Mesodermal cell (in vitro differentiated cells): ENCODE results near the gene MIP.

Source experiments
- H3K27ac ChIP-seq: 2 replicates; pipeline ENCODE4 v1.7.0; 2013; ENCODE audit warnings: mild to moderate bottlenecking, low read depth, low read length, moderate library complexity; ENCODE audit not compliant: severe bottlenecking
- H3K36me3 ChIP-seq: 2 replicates; pipeline ENCODE4 v1.7.1; 2013; ENCODE audit warnings: mild to moderate bottlenecking, low read length, moderate library complexity; ENCODE audit not compliant: control insufficient read depth, insufficient read depth
- H3K4me1 ChIP-seq: one replicate; pipeline ENCODE4 v1.7.1; 2013; ENCODE audit warnings: mild to moderate bottlenecking, low read length; ENCODE audit not compliant: insufficient read depth, control insufficient read depth, poor library complexity, severe bottlenecking
- H3K4me3 ChIP-seq: 2 replicates; pipeline ENCODE4 v1.7.0; 2013; ENCODE audit warnings: low read length, control low read depth, mild to moderate bottlenecking; ENCODE audit not compliant: insufficient read depth, poor library complexity, severe bottlenecking; ENCODE audit errors: extremely low read depth
- H3K9me3 ChIP-seq: 2 replicates; pipeline ENCODE4 v1.7.1; 2013; ENCODE audit warnings: mild to moderate bottlenecking, low read length, moderate library complexity; ENCODE audit not compliant: control insufficient read depth
- whole genome bisulfite sequencing, 2 experiments: methylation state at CpG; one replicate each; pipeline ENCODE4 v1.1.5; 2013; ENCODE audit warnings: missing lambda C conversion rate in 2 of 2; ENCODE audit not compliant: insufficient coverage in 2 of 2; 5-methylcytosine and 5-hydroxymethylcytosine counted together

The MIP gene

DNA sequence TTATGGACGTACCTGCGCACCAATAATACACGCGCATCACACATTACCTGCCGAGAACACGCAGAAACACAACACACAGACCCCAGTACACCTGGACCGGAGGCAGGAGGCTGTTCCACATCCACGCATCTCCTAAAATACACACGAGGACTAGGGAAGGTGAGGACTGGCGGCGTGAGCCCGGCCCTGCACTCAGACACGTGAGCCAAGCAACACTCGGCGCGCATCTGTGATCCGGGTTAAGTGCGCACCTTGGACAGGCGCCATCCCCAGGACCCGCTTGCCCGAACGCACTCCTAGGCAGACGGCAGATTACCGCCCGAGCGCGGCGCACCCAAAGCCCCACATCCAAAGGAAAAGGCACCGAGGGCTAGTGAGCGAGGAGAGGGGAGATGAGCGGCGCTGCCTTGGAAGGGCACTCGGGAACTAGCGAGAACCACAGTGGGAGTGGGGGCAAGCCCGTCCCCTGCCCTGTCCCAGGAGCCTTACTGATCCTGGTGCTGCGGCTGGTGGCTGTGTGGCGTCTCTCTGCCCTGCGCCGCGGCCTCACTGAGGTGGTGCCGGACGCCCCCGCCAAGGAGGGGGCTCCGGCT, 33.1 kb upstream of the MIP start:
- no peaks in the 10 kb centered on the region for H3K9me3 ChIP-seq
- no peaks in the 10 kb centered on the region for H3K4me1 ChIP-seq
- peak overlapping the region; percentile 41 for H3K4me3 ChIP-seq
- H3K27ac ChIP-seq = no peak overlapping the region
- no peaks in the 10 kb centered on the region for H3K36me3 ChIP-seq
- WGBS, 2 experiments = 8 to 10% methylated on average over 40 to 42 of the region's 44 CpGs

- no peaks in the 10 kb centered on the region for H3K9me3 ChIP-seq
- H3K4me1 ChIP-seq = no peaks in the 10 kb centered on the region
- no peak overlapping the region for H3K27ac ChIP-seq
- H3K4me3 ChIP-seq = no peak overlapping the region
- H3K36me3 ChIP-seq = no peaks in the 10 kb centered on the region
- 83 to 91% methylated on average over 5 to 10 of the region's 12 CpGs for WGBS, 2 experiments
Observed at GRCh38 chr12:56486694-56487093, 32.2 kb upstream of the MIP start.

GRCh38 chr12:56484566-56484965, 30.1 kb upstream of the MIP start:
- no CpG with 5 or more reads among the region's 1 CpG for WGBS, 2 experiments
- no peaks in the 10 kb centered on the region for H3K4me1 ChIP-seq

DNA sequence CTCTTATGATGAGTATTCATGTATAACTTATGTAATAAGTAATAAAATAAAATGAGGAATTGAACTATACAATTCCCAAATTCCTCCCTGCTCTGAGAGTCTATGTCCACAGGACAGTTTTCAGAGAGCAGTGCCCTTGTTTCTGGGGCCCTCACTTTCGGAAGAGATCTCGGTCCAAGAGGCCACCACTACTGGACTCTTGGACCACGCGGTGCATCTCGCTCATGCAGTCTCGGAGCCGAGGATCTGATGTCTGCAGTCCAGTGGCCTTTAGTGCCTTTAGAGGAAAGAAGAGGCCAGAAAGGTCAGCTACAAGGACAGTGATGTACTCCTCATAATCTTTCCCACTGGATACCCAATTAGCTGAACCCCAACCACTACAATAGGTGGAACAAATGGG, 25.2 kb upstream of the MIP start:
- Histone ChIP-seq H3K4me3 (no peak overlapping the region), H3K36me3 (no peaks in the 10 kb centered on the region), H3K4me1 (no peaks in the 10 kb centered on the region), H3K9me3 (no peaks in the 10 kb centered on the region), H3K27ac (no peak overlapping the region)
- WGBS, 2 experiments = 96 to 97% methylated on average over 7 of the region's 7 CpGs

More at GRCh38 chr12:56484566-56484965, 30.1 kb upstream of the MIP start:
- Histone ChIP-seq H3K27ac (no peak overlapping the region), H3K4me3 (no peak overlapping the region), H3K9me3 (no peaks in the 10 kb centered on the region), H3K36me3 (no peaks in the 10 kb centered on the region)

- Histone ChIP-seq H3K9me3 (no peaks in the 10 kb centered on the region), H3K4me3 (no peak overlapping the region), H3K4me1 (no peaks in the 10 kb centered on the region), H3K36me3 (no peaks in the 10 kb centered on the region), H3K27ac (no peak overlapping the region)
- 89 to 98% methylated on average over 4 of the region's 6 CpGs for WGBS, 2 experiments
Observed at GRCh38 chr12:56477521-56478225, 23.2 kb upstream of the MIP start.

DNA sequence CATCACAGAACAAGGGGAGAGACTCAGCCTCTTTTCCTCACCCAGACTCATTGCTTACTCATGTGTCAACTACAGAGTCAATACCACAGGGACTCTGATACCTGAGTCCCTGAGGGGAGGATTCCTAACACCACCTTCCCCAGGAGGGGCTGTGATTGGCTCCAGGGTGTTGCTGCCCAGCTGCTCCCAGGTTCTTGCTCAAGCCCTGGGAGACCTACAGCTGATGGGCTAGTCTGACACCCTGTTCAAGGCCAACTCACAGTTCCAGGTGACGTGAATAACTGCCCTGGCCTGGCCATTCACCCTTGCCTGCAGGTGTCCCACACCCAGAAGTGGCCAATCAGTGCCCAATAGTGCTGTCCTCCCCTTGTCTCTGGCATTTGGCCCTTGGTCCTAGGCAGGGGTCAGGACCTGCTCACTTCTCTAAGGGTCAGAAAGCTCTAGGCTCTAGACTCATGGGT, 22.5 kb upstream of the MIP start:
- Histone ChIP-seq H3K9me3 (no peaks in the 10 kb centered on the region), H3K4me1 (no peaks in the 10 kb centered on the region), H3K27ac (no peak overlapping the region), H3K36me3 (no peaks in the 10 kb centered on the region), H3K4me3 (no peak overlapping the region)
- WGBS, 2 experiments = 82 to 92% methylated on average over 1 of the region's 1 CpG

DNA sequence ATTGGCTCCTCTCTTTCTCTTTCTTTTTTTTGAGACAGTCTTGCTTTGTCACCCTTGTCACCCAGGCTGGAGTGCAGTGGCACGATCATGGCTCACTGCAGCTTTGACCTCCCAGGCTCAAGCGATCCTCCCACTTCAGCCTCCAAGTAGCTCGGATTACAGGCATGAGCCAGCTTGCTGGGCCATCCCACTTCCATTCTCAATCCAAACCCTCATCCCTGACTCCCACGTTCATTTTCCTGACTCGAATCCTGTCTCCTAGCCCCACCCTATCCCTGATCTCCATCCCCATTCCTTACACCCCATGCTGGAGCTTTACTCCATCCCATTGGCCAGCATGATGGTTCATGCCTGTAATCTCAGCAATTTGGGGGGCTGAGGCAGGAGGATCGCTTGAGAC, 21.7 kb upstream of the MIP start:
- WGBS, 2 experiments = 91% methylated on average over 5 of the region's 6 CpGs
- H3K27ac ChIP-seq = no peak overlapping the region

DNA sequence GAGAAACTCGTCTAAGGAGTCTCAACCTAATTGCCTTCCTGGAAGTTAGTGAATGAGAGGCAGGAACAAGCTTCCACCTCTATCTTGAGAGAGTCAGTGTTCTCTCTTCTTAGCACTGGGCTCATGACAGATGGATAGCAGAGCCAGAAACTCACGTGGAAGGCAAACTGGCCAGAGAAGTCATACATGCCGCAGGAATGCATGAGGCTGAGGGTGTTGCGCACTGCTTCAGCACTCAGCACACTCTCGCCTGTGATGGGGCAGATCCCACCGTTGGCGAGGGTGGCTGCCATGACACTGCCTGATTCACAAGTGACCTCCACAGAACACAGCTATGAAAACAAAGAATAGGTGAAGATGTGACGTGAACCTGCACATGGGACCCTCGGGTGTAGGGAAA, 19.9 kb upstream of the MIP start:
- Histone ChIP-seq H3K9me3 (no peaks in the 10 kb centered on the region), H3K36me3 (peaks cover 14% of the 10 kb centered on the region), H3K4me1 (no peaks in the 10 kb centered on the region), H3K4me3 (no peak overlapping the region), H3K27ac (no peak overlapping the region)
- WGBS, 2 experiments = 95 to 97% methylated on average over 8 to 9 of the region's 9 CpGs

More for the DNA sequence above, 21.7 kb upstream of the MIP start:
- Histone ChIP-seq H3K4me3 (no peak overlapping the region), H3K9me3 (no peaks in the 10 kb centered on the region), H3K36me3 (no peaks in the 10 kb centered on the region), H3K4me1 (no peaks in the 10 kb centered on the region)

- Histone ChIP-seq H3K4me1 (no peaks in the 10 kb centered on the region), H3K9me3 (no peaks in the 10 kb centered on the region), H3K36me3 (peaks cover 18% of the 10 kb centered on the region), H3K4me3 (peak overlapping the region; percentile 91), H3K27ac (no peak overlapping the region)
- 56 to 64% methylated on average over 19 of the region's 19 CpGs for WGBS, 2 experiments
Observed at GRCh38 chr12:56469007-56469930, 14.8 kb upstream of the MIP start.

DNA sequence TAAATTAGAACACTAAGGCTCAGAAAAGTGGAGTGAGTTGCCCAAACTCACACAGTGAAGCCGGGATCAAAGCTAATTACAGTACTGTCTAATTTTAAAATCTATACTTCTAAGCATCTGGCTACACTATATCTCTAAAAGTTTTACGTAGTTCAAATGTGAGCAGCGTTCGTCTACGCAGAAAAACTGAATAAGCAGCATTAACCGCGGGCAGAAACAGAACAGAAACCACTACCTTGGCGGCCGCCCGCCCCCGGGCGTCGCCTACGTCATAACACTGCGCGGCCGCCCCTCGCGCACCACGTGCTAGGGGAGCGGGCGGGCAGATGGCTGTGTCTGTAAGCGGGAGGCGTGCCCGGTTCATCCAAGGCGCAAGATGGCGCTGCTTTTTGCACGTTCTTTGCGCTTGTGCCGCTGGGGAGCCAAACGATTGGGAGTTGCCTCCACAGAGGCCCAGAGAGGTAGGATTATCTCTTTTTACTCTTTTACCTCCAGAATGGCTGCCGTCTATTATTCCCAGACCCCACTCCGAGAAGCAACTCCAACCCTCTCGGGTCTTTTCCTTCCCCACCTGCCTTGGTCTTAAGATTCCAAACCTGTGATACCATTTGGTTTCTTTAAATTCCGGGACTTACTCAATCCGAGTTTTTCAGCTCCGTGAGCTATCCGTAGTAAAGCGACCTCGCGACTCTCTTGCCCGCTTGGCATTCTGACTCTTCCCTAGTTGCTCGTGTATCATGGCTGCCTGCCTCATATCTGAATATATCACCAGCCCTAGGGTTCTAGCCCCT, 14.0 kb upstream of the MIP start, which contains the start of gene SPRYD4:
TSS of gene SPRYD4 (plus strand) at position 363 of the 791 bp plus-strand sequence. CDS start at position 377, 14 bp downstream.
- 1% methylated on average over 35 to 42 of the region's 43 CpGs for WGBS, 2 experiments
- Histone ChIP-seq H3K27ac (peak within 1 kb of the TSS; percentile 57), H3K36me3 (peaks cover 18% of the 10 kb centered on the region), H3K4me3 (peak within 1 kb of the TSS; percentile 91), H3K9me3 (no peaks in the 10 kb centered on the region), H3K4me1 (no peaks in the 10 kb centered on the region)
